Gastrocnemius medialis (tissue), 4 donors: ENCODE results near the gene PNPLA3.

Source experiments
- CTCF ChIP-seq, 5 experiments: fragments of 450-650 bp in 3 of 5; fragments of 200-600 bp in 2 of 5; sonication (generic) in 2 of 5; IDR thresholded peaks in 4 of 5; conservative IDR thresholded peaks in 1 of 5; 1 replicate in 4 of 5; 2 replicates in 1 of 5; pipeline ENCODE4 v1.5.1; 2016 to 2019; ENCODE audit warnings: antibody characterized with exemption in 5 of 5, mild to moderate bottlenecking in 3 of 5, moderate library complexity in 3 of 5
- POLR2A ChIP-seq, 2 donors: fragments of 450-650 bp; IDR thresholded peaks; one replicate each; pipeline ENCODE4 v1.6.1; 2017; ENCODE audit warnings: antibody characterized with exemption in 2 of 2, mild to moderate bottlenecking in 2 of 2, moderate library complexity in 2 of 2

- TF ChIP-seq POLR2A (IDR thresholded peaks at IDR 0.05), result no peak
- no peak for TF ChIP-seq CTCF (IDR thresholded peaks at IDR 0.05 in 4 of 5, conservative IDR thresholded peaks at IDR 0.05 in 1 of 5)
Measured at GRCh38 chr22:43931771-43932170, 8.2 kb downstream of the PNPLA3 start.
